Measurements from ENCODE around the gene OTOP3.

Gene OTOP3

GRCh38 chr17:74898376-74898946 is 37.2 kb upstream of the OTOP3 start:
- Histone ChIP-seq H3K27me3 (ENCODE audit: low read length) (no peaks in the 10 kb centered on the region), H3K9me3 (ENCODE audit: insufficient read depth, low read length) (no peaks in the 10 kb centered on the region), H3K9ac (ENCODE audit: low read length) (no peak overlapping the region), H3K79me2 (ENCODE audit: insufficient read depth, low read length) (no peaks in the 10 kb centered on the region), H3K9me2 (replicated peaks; ENCODE audit: insufficient read depth, low read length) (no peaks in the 10 kb centered on the region), H3K4me2 (ENCODE audit: low read depth, low read length, poor library complexity, severe bottlenecking) (no peak overlapping the region), H2AFZ (ENCODE audit: low read depth, low read length, severe bottlenecking) (no peak overlapping the region), H3K27ac (ENCODE audit: low read depth, low read length) (no peak overlapping the region), H3K4me3 (ENCODE audit: insufficient read depth, low read length, poor library complexity, severe bottlenecking) (no peak overlapping the region), H4K20me1 (ENCODE audit: low read depth, low read length) (no peaks in the 10 kb centered on the region), H3K36me3 (ENCODE audit: low read length) (no peaks in the 10 kb centered on the region), H3F3A (ENCODE audit: insufficient read depth) (no peaks in the 10 kb centered on the region)
- no peak for TF ChIP-seq EZH2phosphoT487 (conservative IDR thresholded peaks at IDR 0.05; ENCODE audit: low read length)
- TF ChIP-seq CTCF (IDR thresholded peaks at IDR 0.05; ENCODE audit: insufficient read depth, low read length, poor library complexity, severe bottlenecking): no peak

- H3K9ac ChIP-seq (ENCODE audit: low read length): no peak overlapping the region
- no peaks in the 10 kb centered on the region for H3K36me3 ChIP-seq (ENCODE audit: low read length)
- H3K27me3 ChIP-seq (ENCODE audit: low read length): no peaks in the 10 kb centered on the region
- H3K79me2 ChIP-seq (ENCODE audit: insufficient read depth, low read length): no peaks in the 10 kb centered on the region
- H3K27ac ChIP-seq (ENCODE audit: low read depth, low read length): no peak overlapping the region
- no peaks in the 10 kb centered on the region for H4K20me1 ChIP-seq (ENCODE audit: low read depth, low read length)
- no peak overlapping the region for H2AFZ ChIP-seq (ENCODE audit: low read depth, low read length, severe bottlenecking)
- H3K4me2 ChIP-seq (ENCODE audit: low read depth, low read length, poor library complexity, severe bottlenecking): no peak overlapping the region
- H3K9me3 ChIP-seq (ENCODE audit: insufficient read depth, low read length): no peaks in the 10 kb centered on the region
- no peaks in the 10 kb centered on the region for H3F3A ChIP-seq (ENCODE audit: insufficient read depth)
- no peak for TF ChIP-seq CTCF (IDR thresholded peaks at IDR 0.05; ENCODE audit: insufficient read depth, low read length, poor library complexity, severe bottlenecking)
- no peak for TF ChIP-seq EZH2phosphoT487 (conservative IDR thresholded peaks at IDR 0.05; ENCODE audit: low read length)
- H3K4me3 ChIP-seq (ENCODE audit: insufficient read depth, low read length, poor library complexity, severe bottlenecking): no peak overlapping the region
- no peaks in the 10 kb centered on the region for H3K9me2 ChIP-seq (replicated peaks; ENCODE audit: insufficient read depth, low read length)
These were observed 35.5 kb upstream of the OTOP3 start for GRCh38 chr17:74900208-74900607.

GRCh38 chr17:74901353-74902135 is 34.2 kb upstream of the OTOP3 start:
- Histone ChIP-seq H4K20me1 (ENCODE audit: low read depth, low read length) (no peaks in the 10 kb centered on the region), H3K9me2 (replicated peaks; ENCODE audit: insufficient read depth, low read length) (no peaks in the 10 kb centered on the region), H3K9me3 (ENCODE audit: insufficient read depth, low read length) (no peaks in the 10 kb centered on the region), H3K9ac (ENCODE audit: low read length) (no peak overlapping the region), H3K79me2 (ENCODE audit: insufficient read depth, low read length) (no peaks in the 10 kb centered on the region), H3K27ac (ENCODE audit: low read depth, low read length) (no peak overlapping the region), H3K4me2 (ENCODE audit: low read depth, low read length, poor library complexity, severe bottlenecking) (no peak overlapping the region), H3K36me3 (ENCODE audit: low read length) (no peaks in the 10 kb centered on the region), H2AFZ (ENCODE audit: low read depth, low read length, severe bottlenecking) (no peak overlapping the region), H3F3A (ENCODE audit: insufficient read depth) (no peaks in the 10 kb centered on the region), H3K27me3 (ENCODE audit: low read length) (no peaks in the 10 kb centered on the region), H3K4me3 (ENCODE audit: insufficient read depth, low read length, poor library complexity, severe bottlenecking) (no peak overlapping the region)
- no peak for TF ChIP-seq EZH2phosphoT487 (conservative IDR thresholded peaks at IDR 0.05; ENCODE audit: low read length)

GRCh38 chr17:74903034-74903433 is 32.7 kb upstream of the OTOP3 start:
- Histone ChIP-seq H3K4me3 (ENCODE audit: insufficient read depth, low read length, poor library complexity, severe bottlenecking) (no peak overlapping the region), H3K9me2 (replicated peaks; ENCODE audit: insufficient read depth, low read length) (no peaks in the 10 kb centered on the region), H3K9me3 (ENCODE audit: insufficient read depth, low read length) (no peaks in the 10 kb centered on the region), H3K79me2 (ENCODE audit: insufficient read depth, low read length) (no peaks in the 10 kb centered on the region), H2AFZ (ENCODE audit: low read depth, low read length, severe bottlenecking) (no peak overlapping the region), H3K9ac (ENCODE audit: low read length) (no peak overlapping the region), H4K20me1 (ENCODE audit: low read depth, low read length) (no peaks in the 10 kb centered on the region), H3K4me2 (ENCODE audit: low read depth, low read length, poor library complexity, severe bottlenecking) (no peak overlapping the region), H3K36me3 (ENCODE audit: low read length) (no peaks in the 10 kb centered on the region), H3F3A (ENCODE audit: insufficient read depth) (no peaks in the 10 kb centered on the region), H3K27ac (ENCODE audit: low read depth, low read length) (no peak overlapping the region), H3K27me3 (ENCODE audit: low read length) (no peaks in the 10 kb centered on the region)
- TF ChIP-seq CTCF (IDR thresholded peaks at IDR 0.05; ENCODE audit: insufficient read depth, low read length, poor library complexity, severe bottlenecking) (no peak), EZH2phosphoT487 (conservative IDR thresholded peaks at IDR 0.05; ENCODE audit: low read length) (no peak)

All from SU-DHL-6 (cell line).